Measurements from ENCODE around the gene MMP20.

- peak; percentile 37 to 74 (median 60) for TF ChIP-seq CTCF (IDR thresholded peaks at IDR 0.05)
- no peak for TF ChIP-seq POLR2A (IDR thresholded peaks at IDR 0.05)
Observed at GRCh38 chr11:102666331-102666957, 41.3 kb upstream of the MMP20 start.

Data from heart left ventricle (tissue), 13 donors.